ENCODE measurements around the gene ALOX15B.
"Not testable (repeated sequence)": the region's sequence is repeated elsewhere in the genome, so short reads cannot be mapped to it uniquely, and the experiment has no call there.

ALOX15B gene

GRCh38 chr17:8056976-8057625 lies 18.2 kb downstream of the ALOX15B start:
- DNase-seq = no peak
- no peak for TF ChIP-seq GATA1 (IDR thresholded peaks at IDR 0.05; ENCODE audit: low read depth, low read length)
- TF ChIP-seq POLR2A (IDR thresholded peaks at IDR 0.05; ENCODE audit: low read length) = peak; percentile 50

GRCh38 chr17:8057691-8058114 lies 18.8 kb downstream of the ALOX15B start:
- DNase-seq = peak; percentile 75 to 80
- no peak for TF ChIP-seq GATA1 (IDR thresholded peaks at IDR 0.05; ENCODE audit: low read depth, low read length)
- TF ChIP-seq POLR2A (IDR thresholded peaks at IDR 0.05; ENCODE audit: low read length) = no peak

GRCh38 chr17:8059131-8059530 lies 20.3 kb downstream of the ALOX15B start:
- no peak for DNase-seq
- TF ChIP-seq GATA1 (IDR thresholded peaks at IDR 0.05; ENCODE audit: low read depth, low read length) (no peak), POLR2A (IDR thresholded peaks at IDR 0.05; ENCODE audit: low read length) (no peak)

- TF ChIP-seq POLR2A (IDR thresholded peaks at IDR 0.05; ENCODE audit: low read length) (no peak), GATA1 (IDR thresholded peaks at IDR 0.05; ENCODE audit: low read depth, low read length) (no peak)
- peak; percentile 67 to 83 for DNase-seq
These were observed 21.4 kb downstream of the ALOX15B start for GRCh38 chr17:8060274-8060673.

- DNase-seq = not testable (repeated sequence)
These were observed 23.0 kb downstream of the ALOX15B start for GRCh38 chr17:8061851-8062250.

- peak; percentile 86 for DNase-seq
These were observed 23.6 kb downstream of the ALOX15B start for GRCh38 chr17:8062435-8062806.

GRCh38 chr17:8062807-8063483 lies 24.1 kb downstream of the ALOX15B start:
- DNase-seq = peak; percentile 69 to 72
- TF ChIP-seq GATA1 (IDR thresholded peaks at IDR 0.05; ENCODE audit: low read depth, low read length) (no peak), POLR2A (IDR thresholded peaks at IDR 0.05; ENCODE audit: low read length) (peak; percentile 66)

More at GRCh38 chr17:8062435-8062806, 23.6 kb downstream of the ALOX15B start:
- no peak for TF ChIP-seq POLR2A (IDR thresholded peaks at IDR 0.05; ENCODE audit: low read length)
- no peak for TF ChIP-seq GATA1 (IDR thresholded peaks at IDR 0.05; ENCODE audit: low read depth, low read length)

- DNase-seq = no peak
- TF ChIP-seq POLR2A (IDR thresholded peaks at IDR 0.05; ENCODE audit: low read length) = no peak
- TF ChIP-seq GATA1 (IDR thresholded peaks at IDR 0.05; ENCODE audit: low read depth, low read length) = no peak
These were observed 25.1 kb downstream of the ALOX15B start for GRCh38 chr17:8063761-8064534.

GRCh38 chr17:8064561-8065019 lies 25.7 kb downstream of the ALOX15B start:
- no peak for DNase-seq
- TF ChIP-seq GATA1 (IDR thresholded peaks at IDR 0.05; ENCODE audit: low read depth, low read length) (no peak), POLR2A (IDR thresholded peaks at IDR 0.05; ENCODE audit: low read length) (no peak)

GRCh38 chr17:8066841-8067775 lies 28.2 kb downstream of the ALOX15B start:
- no peak for TF ChIP-seq GATA1 (IDR thresholded peaks at IDR 0.05; ENCODE audit: low read depth, low read length)
- DNase-seq = no peak

GRCh38 chr17:8067806-8068205 lies 28.9 kb downstream of the ALOX15B start:
- TF ChIP-seq GATA1 (IDR thresholded peaks at IDR 0.05; ENCODE audit: low read depth, low read length) (no peak), POLR2A (IDR thresholded peaks at IDR 0.05; ENCODE audit: low read length) (no peak)
- DNase-seq = no peak

- TF ChIP-seq POLR2A (IDR thresholded peaks at IDR 0.05; ENCODE audit: low read length) = no peak
- TF ChIP-seq GATA1 (IDR thresholded peaks at IDR 0.05; ENCODE audit: low read depth, low read length) = no peak
- peak; percentile 28 to 42 for DNase-seq
These were observed 30.1 kb downstream of the ALOX15B start for GRCh38 chr17:8068736-8069586.

- no peak for DNase-seq
- TF ChIP-seq POLR2A (IDR thresholded peaks at IDR 0.05; ENCODE audit: low read length) (no peak), GATA1 (IDR thresholded peaks at IDR 0.05; ENCODE audit: low read depth, low read length) (no peak)
These were observed 30.7 kb downstream of the ALOX15B start for GRCh38 chr17:8069587-8069860.

Measured in erythroblast (primary cell).